Loucy (cell line): ENCODE data around the gene PRRC2A.

Source experiments
- H2AFZ ChIP-seq: fragments of 200-600 bp; sonication (generic); 2 replicates; pipeline ENCODE4 v1.6.0; 2016; ENCODE audit warnings: antibody characterized with exemption, mild to moderate bottlenecking, low read length, moderate library complexity
- H3F3A ChIP-seq: fragments of 200-600 bp; 2 replicates; pipeline ENCODE4 v1.6.0; 2016; ENCODE audit warnings: antibody characterized with exemption, low read depth, mild to moderate bottlenecking
- H3K27me3 ChIP-seq: fragments of 200-600 bp; sonication (generic); 2 replicates; pipeline ENCODE4 v1.6.1; 2014; ENCODE audit warnings: low read length, mild to moderate bottlenecking; ENCODE audit not compliant: insufficient read depth, poor library complexity, severe bottlenecking
- H3K36me3 ChIP-seq: fragments of 200-600 bp; sonication (generic); 2 replicates; pipeline ENCODE4 v1.6.1; 2016; ENCODE audit warnings: low read length; ENCODE audit not compliant: insufficient read depth
- H3K4me1 ChIP-seq: fragments of 200-600 bp; sonication (generic); 2 replicates; pipeline ENCODE4 v1.5.1; 2014; ENCODE audit warnings: low read length, mild to moderate bottlenecking; ENCODE audit not compliant: insufficient read depth, poor library complexity, severe bottlenecking
- H3K4me2 ChIP-seq: fragments of 200-600 bp; sonication (generic); 2 replicates; pipeline ENCODE4 v1.6.0; 2014; ENCODE audit warnings: antibody characterized with exemption, low read length, low read depth, mild to moderate bottlenecking; ENCODE audit not compliant: poor library complexity, severe bottlenecking
- H3K4me3 ChIP-seq: fragments of 200-600 bp; sonication (generic); 2 replicates; pipeline ENCODE4 v1.5.1; 2014; ENCODE audit warnings: low read length, mild to moderate bottlenecking, mixed read lengths; ENCODE audit not compliant: poor library complexity, severe bottlenecking
- H3K79me2 ChIP-seq: fragments of 200-600 bp; sonication (generic); 2 replicates; pipeline ENCODE4 v1.6.1; 2014; ENCODE audit warnings: low read length; ENCODE audit not compliant: insufficient read depth
- H3K9ac ChIP-seq: fragments of 200-600 bp; sonication (generic); 2 replicates; pipeline ENCODE4 v1.6.0; 2014; ENCODE audit warnings: mild to moderate bottlenecking, low read depth, low read length, moderate library complexity; ENCODE audit not compliant: poor library complexity, severe bottlenecking
- H3K9me2 ChIP-seq: fragments of 200-600 bp; sonication (generic); replicated peaks from 2 replicates; pipeline ENCODE4 v1.6.1; 2016; ENCODE audit warnings: low read depth, low read length, mixed read lengths
- H3K9me3 ChIP-seq: fragments of 200-600 bp; sonication (generic); 2 replicates; pipeline ENCODE4 v1.6.1; 2014; ENCODE audit warnings: mild to moderate bottlenecking, antibody characterized with exemption, low read length, low read depth; ENCODE audit not compliant: insufficient read depth
- H4K20me1 ChIP-seq: fragments of 200-600 bp; sonication (generic); 2 replicates; pipeline ENCODE4 v1.6.0; 2014; ENCODE audit warnings: antibody characterized with exemption, low read length, mild to moderate bottlenecking; ENCODE audit not compliant: insufficient read depth, poor library complexity, severe bottlenecking
- CTCF ChIP-seq: fragments of 200-600 bp; sonication (generic); conservative IDR thresholded peaks from 2 replicates; pipeline ENCODE4 v1.5.1; 2014; ENCODE audit warnings: mild to moderate bottlenecking, antibody characterized with exemption, low read length
- EZH2phosphoT487 ChIP-seq: fragments of 200-600 bp; IDR thresholded peaks from 2 replicates; pipeline ENCODE4 v1.6.1; 2018; ENCODE audit warnings: antibody characterized with exemption, mild to moderate bottlenecking, moderate library complexity, borderline replicate concordance

The PRRC2A gene

GRCh38 chr6:31580807-31581433 is 39.6 kb upstream of the PRRC2A start:
- Histone ChIP-seq H3K9ac (peak overlapping the region; percentile 100), H3K27me3 (no peaks in the 10 kb centered on the region), H3K4me1 (peaks cover 61% of the 10 kb centered on the region), H3K4me3 (peak overlapping the region; percentile 99), H2AFZ (peak overlapping the region; percentile 83), H3F3A (no peaks in the 10 kb centered on the region), H3K9me3 (no peaks in the 10 kb centered on the region), H3K9me2 (no peaks in the 10 kb centered on the region), H4K20me1 (no peaks in the 10 kb centered on the region), H3K36me3 (no peaks in the 10 kb centered on the region), H3K4me2 (peak overlapping the region; percentile 92), H3K79me2 (peaks cover 19% of the 10 kb centered on the region)
- TF ChIP-seq CTCF (peak; percentile 82), EZH2phosphoT487 (no peak)

- peak overlapping the region; percentile 77 for H2AFZ ChIP-seq
- no peaks in the 10 kb centered on the region for H3K27me3 ChIP-seq
- no peaks in the 10 kb centered on the region for H3K36me3 ChIP-seq
- H3K9ac ChIP-seq, result peak overlapping the region; percentile 100
- peak overlapping the region; percentile 99 for H3K4me3 ChIP-seq
- no peaks in the 10 kb centered on the region for H3F3A ChIP-seq
- no peaks in the 10 kb centered on the region for H3K9me2 ChIP-seq
- H4K20me1 ChIP-seq, result no peaks in the 10 kb centered on the region
- peaks cover 60% of the 10 kb centered on the region for H3K4me1 ChIP-seq
- no peak for TF ChIP-seq EZH2phosphoT487
- no peak for TF ChIP-seq CTCF
- peak overlapping the region; percentile 92 for H3K4me2 ChIP-seq
- no peaks in the 10 kb centered on the region for H3K9me3 ChIP-seq
- peaks cover 19% of the 10 kb centered on the region for H3K79me2 ChIP-seq
Measured at GRCh38 chr6:31581434-31582229, 38.9 kb upstream of the PRRC2A start.

- no peaks in the 10 kb centered on the region for H3K27me3 ChIP-seq
- TF ChIP-seq CTCF, result no peak
- no peak for TF ChIP-seq EZH2phosphoT487
- H2AFZ ChIP-seq, result peak within 1 kb of the TSS; percentile 77
- peak within 1 kb of the TSS; percentile 99 for H3K4me3 ChIP-seq
- H3K4me1 ChIP-seq, result peaks cover 60% of the 10 kb centered on the region
- H3K79me2 ChIP-seq, result peaks cover 21% of the 10 kb centered on the region
- no peaks in the 10 kb centered on the region for H3K9me2 ChIP-seq
- peak within 1 kb of the TSS; percentile 92 for H3K4me2 ChIP-seq
- peaks cover 3% of the 10 kb centered on the region; the same call in 1 of the 2 replicates for H3F3A ChIP-seq
- no peaks in the 10 kb centered on the region for H4K20me1 ChIP-seq
- H3K9me3 ChIP-seq, result no peaks in the 10 kb centered on the region
- no peaks in the 10 kb centered on the region for H3K36me3 ChIP-seq
- peak within 1 kb of the TSS; percentile 100 for H3K9ac ChIP-seq
Measured at GRCh38 chr6:31582230-31582643, 38.3 kb upstream of the PRRC2A start, which contains the start of gene LTB. Gene LTB, minus strand, starts transcription at chr6:31582424. Its CDS starts 7 bp downstream, at chr6:31582417.
